Testis (tissue), 2 donors: ENCODE data around the gene CDH20.

Experiments used
- CTCF ChIP-seq, 3 experiments: fragments of 450-650 bp in 2 of 3; fragments of 200-600 bp in 1 of 3; sonication (generic) in 1 of 3; IDR thresholded peaks; one replicate each; pipeline ENCODE4 v1.5.1; 2016 to 2019; ENCODE audit warnings: antibody characterized with exemption in 3 of 3, mild to moderate bottlenecking in 2 of 3, moderate library complexity in 1 of 3
- POLR2A ChIP-seq: fragments of 450-650 bp; IDR thresholded peaks from one replicate; pipeline ENCODE4 v1.6.1; 2017; ENCODE audit warnings: antibody characterized with exemption, mild to moderate bottlenecking, moderate library complexity

GRCh38 chr18:61426492-61427053 lies 93.3 kb downstream of the CDH20 start:
- TF ChIP-seq POLR2A (no peak), CTCF (IDR thresholded peaks at IDR 0.05) (no peak)
